Iris pigment epithelial cell (primary cell): Measurements from ENCODE around the gene TMC7.
A peak's percentile ranks its signal among the peaks of the same experiment; 100 is the strongest.
"Not testable (repeated sequence)": the region's sequence is repeated elsewhere in the genome, so short reads cannot be mapped to it uniquely, and the experiment has no call there.

Source experiments
- DNase-seq: peaks from one replicate; pipeline ENCODE4 v3.0.0-alpha.2; 2011; ENCODE audit warnings: low read depth

Gene TMC7

DNA sequence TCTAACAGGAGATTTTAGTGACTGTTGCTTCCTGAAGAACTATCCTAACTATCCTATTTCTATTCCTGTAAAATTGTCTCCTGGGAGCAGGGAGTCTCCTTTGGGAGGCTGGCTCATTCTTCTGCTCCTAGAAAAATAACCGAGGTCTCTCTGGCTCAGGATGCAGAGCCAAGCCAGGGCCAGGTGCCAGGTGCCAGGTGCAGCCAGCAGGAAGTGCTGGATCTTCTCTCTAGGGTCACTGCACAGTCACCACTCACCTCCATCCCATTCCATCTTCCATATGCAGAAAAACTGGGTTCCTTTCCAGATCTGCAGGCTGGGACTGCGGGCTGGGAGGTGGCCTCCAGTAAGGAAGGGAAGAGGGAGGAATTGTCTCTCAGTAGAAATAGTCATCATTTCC is 3.8 kb upstream of the TMC7 start:
- no peak for DNase-seq

DNA sequence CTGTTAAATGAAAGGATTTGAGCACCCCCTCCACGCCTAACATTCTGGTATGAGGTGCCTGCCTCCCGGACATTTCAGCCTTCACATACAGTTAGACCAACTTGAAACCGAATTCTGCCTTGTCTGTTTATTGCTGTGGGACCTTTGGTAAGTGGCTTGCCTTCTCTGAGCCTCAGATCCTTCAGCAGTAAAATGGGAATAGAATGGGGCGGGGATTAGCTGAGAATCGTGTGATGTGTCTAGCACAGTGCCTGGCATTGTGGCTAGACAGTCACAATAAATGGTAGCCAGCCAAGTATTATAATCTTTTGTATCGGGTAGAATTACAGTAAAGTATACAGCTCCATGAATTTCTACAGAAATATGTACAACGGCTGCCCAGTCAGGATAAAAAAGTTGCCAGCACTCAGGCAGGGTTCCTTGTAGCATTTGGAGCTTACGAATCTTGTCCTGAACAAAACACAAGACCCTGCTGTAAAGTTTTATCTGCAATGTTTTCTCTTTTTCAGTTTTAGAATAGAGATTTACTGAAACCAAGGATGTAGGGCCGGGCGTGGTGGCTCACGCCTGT is 786 bp downstream of the TMC7 start:
- DNase-seq: no peak

GRCh38 chr16:18985256-18985655 is 1.5 kb downstream of the TMC7 start:
- DNase-seq: not testable (repeated sequence)

DNA sequence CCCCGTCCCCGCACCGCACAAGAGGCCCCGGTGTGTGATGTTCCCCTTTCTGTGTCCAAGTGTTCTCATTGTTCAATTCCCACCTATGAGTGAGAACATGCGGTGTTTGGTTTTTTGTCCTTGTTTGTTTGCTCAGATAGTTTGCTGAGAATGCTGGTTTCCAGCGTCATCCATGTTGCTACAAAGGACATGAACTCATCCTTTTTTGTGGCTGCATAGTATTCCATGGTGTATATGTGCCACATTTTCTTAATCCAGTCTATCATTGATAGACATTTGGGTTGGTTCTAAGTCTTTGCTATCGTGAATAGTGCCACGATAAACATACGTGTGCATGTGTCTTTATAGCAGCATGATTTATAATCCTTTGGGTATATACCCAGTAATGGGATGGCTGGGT is 8.0 kb downstream of the TMC7 start:
- DNase-seq: not testable (repeated sequence)

DNA sequence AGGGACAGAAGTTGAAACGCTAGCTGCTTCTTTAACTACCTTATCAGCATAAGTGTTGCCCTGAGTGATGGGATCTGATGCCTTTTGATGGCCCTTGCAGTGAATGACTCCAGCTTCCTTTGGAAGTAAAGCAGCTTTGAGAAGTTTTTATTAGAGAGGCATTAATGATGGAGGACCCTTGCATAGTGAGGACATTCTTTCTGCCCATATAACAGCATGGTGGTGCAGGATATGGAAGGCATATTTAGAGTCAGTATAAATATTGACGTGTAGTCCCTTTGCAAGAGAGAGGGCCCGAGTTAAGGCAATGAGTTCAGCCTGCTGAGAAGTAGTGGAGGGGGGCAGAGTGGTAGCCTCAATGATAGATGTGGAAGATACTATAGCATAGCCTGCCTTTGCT is 9.8 kb downstream of the TMC7 start:
- not testable (repeated sequence) for DNase-seq

DNA sequence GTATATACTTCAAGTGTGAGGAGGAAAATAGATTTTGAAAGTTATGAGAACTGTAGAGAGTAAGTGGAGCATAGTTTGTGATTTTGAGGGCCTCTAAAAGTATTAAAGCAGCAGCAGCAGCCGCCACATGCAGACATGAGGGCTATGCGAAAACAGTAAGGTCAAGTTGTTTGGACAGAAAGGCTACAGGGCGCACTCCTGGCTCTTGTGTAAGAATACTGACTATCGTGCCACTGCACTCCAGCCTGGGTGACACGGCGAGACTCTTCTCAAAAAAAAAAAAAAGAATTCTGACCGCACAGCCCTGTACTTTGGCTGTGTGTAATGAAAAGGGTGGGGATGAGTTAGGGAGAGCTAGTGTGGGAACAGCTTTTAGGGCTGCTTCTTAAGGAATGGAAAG is 10.4 kb downstream of the TMC7 start:
- not testable (repeated sequence) for DNase-seq

GRCh38 chr16:18995406-18995805 is 11.7 kb downstream of the TMC7 start:
- not testable (repeated sequence) for DNase-seq

- DNase-seq: not testable (repeated sequence)
These were observed 12.8 kb downstream of the TMC7 start for GRCh38 chr16:18996536-18996935.

DNA sequence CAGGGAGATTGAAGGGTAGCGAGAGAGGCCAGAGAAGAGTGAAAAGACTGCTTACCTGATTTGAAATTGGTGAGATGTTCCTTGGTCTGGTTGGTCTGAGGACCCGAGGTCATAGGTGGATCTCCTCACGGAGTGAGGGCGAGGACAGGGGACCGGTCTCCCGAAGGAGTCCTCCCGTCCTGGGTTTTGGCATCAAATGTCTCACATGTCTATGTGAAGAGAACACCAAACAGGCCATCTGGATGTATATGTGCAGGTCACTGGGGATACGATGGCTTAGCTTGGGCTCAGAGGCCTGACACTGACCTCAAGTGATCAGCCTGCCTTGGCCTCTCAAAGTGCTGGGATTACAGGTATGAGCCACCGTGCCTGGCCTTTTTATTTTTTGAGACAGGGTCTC is 13.3 kb downstream of the TMC7 start:
- DNase-seq: not testable (repeated sequence)

- no peak for DNase-seq
These were observed 15.3 kb downstream of the TMC7 start for GRCh38 chr16:18999045-18999393.

DNA sequence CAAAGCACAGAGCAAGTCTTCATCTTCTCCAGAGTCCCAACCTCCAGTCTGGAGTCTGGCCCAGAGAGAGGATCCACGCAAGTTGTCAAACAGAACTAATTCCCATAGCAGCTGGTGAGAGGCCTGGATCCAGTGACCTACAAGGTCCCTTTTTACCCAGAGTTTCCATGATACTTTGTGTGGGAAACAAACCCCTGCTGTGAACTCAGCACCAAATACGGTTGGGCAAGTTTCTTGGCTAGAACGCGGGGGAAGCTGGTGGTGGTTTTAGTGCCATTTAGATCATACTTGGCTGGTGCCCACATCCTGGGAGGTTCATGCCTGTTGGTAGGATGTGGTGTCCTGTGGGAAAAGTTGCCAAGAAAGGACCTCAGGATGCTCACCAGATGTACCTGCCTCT is 18.1 kb downstream of the TMC7 start:
- peak; percentile 44 for DNase-seq

- no peak for DNase-seq
These were observed 20.2 kb downstream of the TMC7 start for GRCh38 chr16:19003935-19004334.

DNA sequence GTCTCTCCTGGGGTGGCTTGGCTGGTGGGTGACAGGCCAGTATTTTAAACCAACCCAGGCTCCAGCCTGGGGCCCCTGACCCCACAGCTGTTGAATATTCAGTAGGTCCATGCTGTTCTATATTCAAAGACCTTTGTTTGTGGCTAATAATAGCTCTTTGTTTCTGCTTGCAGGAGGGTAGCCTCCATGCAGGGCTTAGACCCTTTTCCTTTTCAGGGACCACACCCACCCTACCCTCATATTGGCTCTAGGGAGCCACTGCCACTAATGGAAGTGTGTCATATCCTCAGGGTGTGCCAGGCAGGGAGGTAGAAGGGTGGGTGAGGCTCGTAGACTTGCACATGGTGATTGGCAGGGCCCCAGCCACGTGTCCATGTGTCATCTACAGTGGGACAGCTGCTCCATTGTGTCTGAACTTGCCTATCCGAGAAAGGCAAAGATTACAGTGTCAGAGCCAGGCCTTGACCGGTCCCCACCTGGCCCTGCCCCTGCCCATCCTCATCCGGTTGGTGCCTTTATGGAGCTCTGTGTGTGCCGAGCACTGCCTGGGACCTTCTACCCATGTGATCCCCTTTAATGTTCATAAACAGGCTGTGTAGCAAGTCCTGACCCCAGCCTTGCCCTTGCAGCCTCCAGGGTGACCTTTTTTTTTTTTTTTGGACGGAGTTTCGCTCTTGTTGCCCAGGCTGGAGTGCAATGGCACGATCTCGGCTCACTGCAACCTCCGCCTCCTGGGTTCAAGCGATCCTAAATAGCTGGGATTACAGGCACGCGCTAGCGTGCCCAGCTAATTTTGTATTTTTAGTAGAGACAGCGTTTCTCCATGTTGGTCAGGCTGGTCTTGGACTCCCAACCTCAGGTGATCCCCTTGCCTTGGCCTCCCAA is 22.1 kb downstream of the TMC7 start:
- DNase-seq: no peak

DNA sequence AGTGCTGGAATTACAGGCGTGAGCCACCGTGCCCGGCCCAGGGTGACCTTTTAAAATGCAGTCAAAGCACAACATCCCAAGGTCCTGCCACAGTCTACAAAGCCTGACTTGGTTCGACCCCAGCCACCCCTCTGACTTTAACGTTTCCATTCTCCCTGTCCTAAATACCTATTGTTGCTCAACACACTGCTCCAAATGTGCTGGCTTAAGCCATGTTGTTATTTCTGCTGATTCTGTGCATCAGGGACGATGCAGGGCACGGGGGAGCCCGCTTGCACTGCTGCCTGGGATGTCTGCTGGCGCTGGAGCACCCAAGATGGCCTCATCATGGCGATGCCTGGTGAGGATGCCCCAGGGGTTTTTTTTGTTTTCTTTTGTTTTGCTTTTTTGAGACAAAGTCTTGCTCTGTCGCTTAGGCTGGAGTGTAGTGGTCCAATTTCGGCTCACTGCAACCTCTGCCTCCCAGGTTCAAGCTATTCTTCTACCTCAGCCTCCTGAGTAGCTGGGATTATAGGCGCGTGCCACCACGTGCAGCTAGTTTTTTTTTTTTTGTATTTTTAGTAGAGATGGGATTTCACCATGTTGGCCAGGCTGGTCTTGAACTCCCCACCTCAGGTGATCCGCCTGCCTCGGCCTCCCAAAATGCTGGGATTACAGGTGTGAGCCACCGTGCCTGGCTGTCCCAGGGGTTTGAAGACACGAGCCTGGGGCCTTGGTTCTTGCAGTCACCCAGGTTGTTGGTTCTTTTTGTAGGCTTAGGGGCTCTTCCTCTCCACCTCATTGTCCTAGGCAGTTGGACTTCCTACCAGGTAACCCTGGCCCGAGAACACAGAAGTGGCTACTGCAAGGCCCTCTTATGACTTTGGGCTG is 22.9 kb downstream of the TMC7 start:
- DNase-seq: no peak

GRCh38 chr16:19008245-19009169 is 24.8 kb downstream of the TMC7 start:
- DNase-seq: peak; percentile 89

DNA sequence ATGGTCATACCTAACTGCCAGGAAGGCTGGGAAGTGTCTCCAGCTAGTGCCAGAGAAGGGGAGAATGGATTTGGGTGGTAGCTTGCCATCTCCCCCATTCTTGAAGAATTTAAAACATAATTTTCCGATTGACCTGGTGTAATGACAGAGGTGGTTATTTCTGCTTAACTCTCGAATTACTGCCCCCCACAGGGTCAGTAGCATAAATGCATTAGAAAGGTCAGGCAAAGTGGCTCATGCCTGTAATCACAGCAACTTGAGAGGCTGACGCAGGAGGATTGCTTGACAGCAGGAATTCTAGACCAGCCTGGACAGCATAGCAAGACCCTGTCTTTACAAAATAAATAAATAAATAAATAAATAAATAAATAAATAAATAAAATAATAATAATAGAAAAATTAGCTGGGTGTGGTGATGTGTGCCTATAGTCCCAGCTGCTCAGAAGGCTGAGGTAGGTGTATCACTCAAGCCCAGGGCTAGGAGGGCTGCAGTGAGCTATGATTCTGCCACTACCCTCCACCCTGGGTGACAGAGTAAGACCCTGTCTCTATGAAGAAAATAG is 27.5 kb downstream of the TMC7 start:
- no peak for DNase-seq

GRCh38 chr16:19014461-19014860 is 30.7 kb downstream of the TMC7 start:
- no peak for DNase-seq

DNA sequence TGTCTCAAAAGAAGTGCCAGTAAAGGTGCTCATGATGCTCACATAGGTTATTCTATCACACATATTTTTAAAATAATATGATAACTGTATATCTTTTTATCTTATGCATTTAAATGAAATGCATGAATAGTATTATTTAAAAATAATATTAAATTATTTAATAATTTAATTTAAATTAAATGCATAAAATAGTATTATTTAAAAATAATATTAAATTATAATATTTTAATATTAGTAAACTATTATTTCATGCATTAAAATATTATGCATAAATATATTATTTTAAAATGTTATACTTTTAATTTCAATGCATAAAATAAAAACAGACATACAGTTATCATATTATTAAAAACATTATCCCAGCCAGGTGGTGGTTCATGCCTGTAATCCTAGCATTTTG is 33.4 kb downstream of the TMC7 start:
- DNase-seq: no peak

DNA sequence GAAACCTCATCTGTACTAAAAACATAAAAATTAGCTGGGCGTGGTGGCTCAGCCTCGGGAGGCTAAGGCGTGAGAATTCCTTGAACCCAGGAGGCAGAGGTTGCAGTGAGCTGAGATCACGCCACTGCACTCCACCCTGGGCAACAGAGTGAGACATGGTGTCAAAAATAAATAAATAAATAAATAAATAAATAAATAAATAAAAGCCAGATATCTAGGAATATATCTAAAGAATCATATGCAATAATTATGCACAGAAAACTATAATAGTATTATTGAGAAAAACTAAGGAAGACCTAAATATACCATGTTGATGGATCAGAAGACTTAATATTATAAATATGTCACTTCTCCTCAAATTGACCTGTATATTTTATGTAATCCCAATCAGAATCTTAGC is 37.0 kb downstream of the TMC7 start:
- DNase-seq: no peak

DNA sequence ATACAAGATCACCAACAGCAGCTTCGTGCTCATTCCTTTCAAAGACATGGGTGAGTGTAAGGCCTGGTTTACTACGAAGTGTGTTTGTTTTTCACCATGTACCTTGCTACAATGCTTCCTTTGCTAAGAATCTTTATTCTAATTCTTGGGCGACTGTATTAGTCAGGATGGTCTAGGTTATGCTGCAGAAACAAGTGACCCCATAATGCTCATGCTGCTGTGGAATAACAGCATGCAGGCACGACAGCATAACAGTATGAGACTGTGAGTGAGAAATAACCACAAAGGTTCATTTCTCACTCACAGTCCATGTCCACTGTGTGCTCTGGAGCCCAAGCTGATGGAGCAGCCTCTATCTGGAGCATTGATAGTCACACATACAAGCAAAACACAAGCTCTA is 38.0 kb downstream of the TMC7 start:
- DNase-seq: no peak

GRCh38 chr16:19027416-19027815 is 43.7 kb downstream of the TMC7 start:
- DNase-seq: no peak
